CMK (cell line): Measurements from ENCODE around the gene RHEX.
"Not testable (repeated sequence)": the region's sequence is repeated elsewhere in the genome, so short reads cannot be mapped to it uniquely, and the experiment has no call there.

Experiments
- DNase-seq: peaks from one replicate; pipeline ENCODE4 v3.0.0-alpha.2; 2010; ENCODE audit warnings: low read depth

The RHEX gene

GRCh38 chr1:206030191-206030590 lies 22.8 kb upstream of the RHEX start:
- no peak for DNase-seq

- peak; percentile 29 for DNase-seq
These were observed 22.3 kb upstream of the RHEX start for GRCh38 chr1:206030714-206031113.

- DNase-seq = no peak
These were observed 20.4 kb upstream of the RHEX start for GRCh38 chr1:206032380-206033140.

- no peak for DNase-seq
These were observed 17.9 kb upstream of the RHEX start for GRCh38 chr1:206035027-206035426.

- no peak for DNase-seq
These were observed 16.1 kb upstream of the RHEX start for GRCh38 chr1:206036663-206037455.

- no peak for DNase-seq
These were observed 15.4 kb upstream of the RHEX start for GRCh38 chr1:206037581-206037980.

GRCh38 chr1:206039046-206039973 lies 13.7 kb upstream of the RHEX start:
- no peak for DNase-seq

- DNase-seq = no peak
These were observed 12.6 kb upstream of the RHEX start for GRCh38 chr1:206040328-206040727.

GRCh38 chr1:206041640-206042039 lies 11.3 kb upstream of the RHEX start:
- no peak for DNase-seq

- no peak for DNase-seq
These were observed 5.7 kb upstream of the RHEX start for GRCh38 chr1:206047271-206047670.

- DNase-seq = no peak
These were observed 4.4 kb upstream of the RHEX start for GRCh38 chr1:206048582-206048981.

- DNase-seq = no peak
These were observed 3.7 kb upstream of the RHEX start for GRCh38 chr1:206049293-206049692.

- DNase-seq = no peak
These were observed 2.9 kb upstream of the RHEX start for GRCh38 chr1:206049919-206050600.

- DNase-seq = no peak
These were observed 2.2 kb upstream of the RHEX start for GRCh38 chr1:206050655-206051235.

- not testable (repeated sequence) for DNase-seq
These were observed 625 bp upstream of the RHEX start for GRCh38 chr1:206052231-206052865.

GRCh38 chr1:206053616-206054015 lies 643 bp downstream of the RHEX start:
- not testable (repeated sequence) for DNase-seq

GRCh38 chr1:206055069-206055625 lies 2.2 kb downstream of the RHEX start:
- DNase-seq = not testable (repeated sequence)

GRCh38 chr1:206055639-206056323 lies 2.8 kb downstream of the RHEX start:
- DNase-seq = not testable (repeated sequence)

- DNase-seq = not testable (repeated sequence)
These were observed 5.4 kb downstream of the RHEX start for GRCh38 chr1:206058289-206058926.
